HG03342 (cell line): ENCODE measurements around the gene ZNF417.
A peak's percentile ranks its signal among the peaks of the same experiment; 100 is the strongest.
"Not testable (repeated sequence)": the region's sequence is repeated elsewhere in the genome, so short reads cannot be mapped to it uniquely, and the experiment has no call there.

ENCODE experiments used
- ATAC-seq: cut with Tn5 transposase; IDR thresholded peaks from one replicate; pipeline ENCODE4 v1.9.1; 2021; ENCODE audit warnings: mild to moderate bottlenecking, moderate library complexity; ENCODE audit not compliant: unreplicated experiment

Gene ZNF417

GRCh38 chr19:57916168-57916995, at the start of gene ZNF417:
Gene ZNF417 (minus strand): TSS chr19:57916592. CDS start chr19:57916411, 181 bp downstream.
- peak; percentile 98 for ATAC-seq

GRCh38 chr19:57964761-57965160, 48.4 kb upstream of the ZNF417 start:
- ATAC-seq = no peak

GRCh38 chr19:57961785-57962184, 45.4 kb upstream of the ZNF417 start:
- no peak for ATAC-seq

- ATAC-seq = no peak
Measured at GRCh38 chr19:57954996-57955395, 38.6 kb upstream of the ZNF417 start.

- ATAC-seq = no peak
Measured at GRCh38 chr19:57949702-57950101, 33.3 kb upstream of the ZNF417 start.

- no peak for ATAC-seq
Measured at GRCh38 chr19:57949296-57949695, 32.9 kb upstream of the ZNF417 start.

GRCh38 chr19:57947419-57948134, 31.2 kb upstream of the ZNF417 start, which contains the start of gene ZNF256:
Gene ZNF256 (minus strand): TSS chr19:57947706. CDS start chr19:57947474, 232 bp downstream.
- peak; percentile 92 for ATAC-seq

- no peak for ATAC-seq
Measured at GRCh38 chr19:57947088-57947418, 30.7 kb upstream of the ZNF417 start.

- ATAC-seq = no peak
Measured at GRCh38 chr19:57946316-57946715, 29.9 kb upstream of the ZNF417 start.

GRCh38 chr19:57941593-57941992, 25.2 kb upstream of the ZNF417 start:
- ATAC-seq = no peak

- no peak for ATAC-seq
Measured at GRCh38 chr19:57935731-57936130, 19.3 kb upstream of the ZNF417 start.

- ATAC-seq = no peak
Measured at GRCh38 chr19:57934820-57935665, 18.7 kb upstream of the ZNF417 start, which contains the start of gene ZNF418. Gene ZNF418 (minus strand): TSS chr19:57935402. CDS start chr19:57933822, 1,580 bp downstream.

- ATAC-seq = no peak
Measured at GRCh38 chr19:57927587-57927986, 11.2 kb upstream of the ZNF417 start.

- no peak for ATAC-seq
Measured at GRCh38 chr19:57914531-57914930, 1.9 kb downstream of the ZNF417 start.

- ATAC-seq = no peak
Measured at GRCh38 chr19:57907394-57907793, 9.0 kb downstream of the ZNF417 start.

GRCh38 chr19:57905258-57905657, 11.1 kb downstream of the ZNF417 start:
- no peak for ATAC-seq

GRCh38 chr19:57903618-57904184, 12.7 kb downstream of the ZNF417 start:
- ATAC-seq = no peak

- no peak for ATAC-seq
Measured at GRCh38 chr19:57900311-57900710, 16.1 kb downstream of the ZNF417 start.

GRCh38 chr19:57890706-57891105, 25.7 kb downstream of the ZNF417 start:
- not testable (repeated sequence) for ATAC-seq

GRCh38 chr19:57888560-57889231, 27.7 kb downstream of the ZNF417 start, which contains the start of gene ZNF814:
Gene ZNF814 (minus strand): TSS chr19:57889037. CDS start chr19:57888802, 235 bp downstream.
- ATAC-seq = peak; percentile 84
